Liver (tissue), 9 donors: ENCODE data around the gene PGGHG. TPM values are rescaled to one million over a fixed set of nuclear protein-coding genes. Genes with fewer than 3 reads are reported as not detected.

Source experiments
- DNase-seq: peaks from one replicate; pipeline ENCODE4 v3.0.0-alpha.2; 2017; ENCODE audit warnings: low spot score
- H3K27ac ChIP-seq, 2 donors: one replicate each; pipeline ENCODE4 v1.7.0; 2013; ENCODE audit warnings: inconsistent platforms in 2 of 2, low read length in 2 of 2, control low read depth in 1 of 2, low read depth in 1 of 2, mild to moderate bottlenecking in 1 of 2
- H3K27me3 ChIP-seq, 4 donors: one replicate each; pipeline versions ENCODE4 v1.6.1 to v1.7.0; 2013; ENCODE audit warnings: low read length in 3 of 4, inconsistent platforms in 1 of 4, mild to moderate bottlenecking in 1 of 4, moderate library complexity in 1 of 4; ENCODE audit not compliant: control insufficient read depth in 4 of 4, insufficient read depth in 4 of 4
- H3K36me3 ChIP-seq, 4 donors: one replicate each; pipeline versions ENCODE4 v1.6.1 to v1.7.0; 2013; ENCODE audit warnings: low read length in 3 of 4, mild to moderate bottlenecking in 3 of 4, low read depth in 1 of 4, moderate library complexity in 1 of 4; ENCODE audit not compliant: control insufficient read depth in 4 of 4, insufficient read depth in 3 of 4
- H3K4me1 ChIP-seq, 4 donors: one replicate each; pipeline versions ENCODE4 v1.6.1 to v1.7.0; 2013; ENCODE audit warnings: low read length in 3 of 4, mild to moderate bottlenecking in 3 of 4, moderate library complexity in 1 of 4; ENCODE audit not compliant: control insufficient read depth in 4 of 4, insufficient read depth in 4 of 4
- H3K4me3 ChIP-seq, 3 donors: one replicate each; pipeline versions ENCODE4 v1.6.1 to v1.7.0; 2013; ENCODE audit warnings: low read length in 3 of 3, control low read depth in 1 of 3, low read depth in 1 of 3, mild to moderate bottlenecking in 1 of 3
- H3K9ac ChIP-seq, 2 donors: one replicate each; pipeline ENCODE4 v1.7.0; 2013; ENCODE audit warnings: low read length in 2 of 2, mild to moderate bottlenecking in 2 of 2, moderate library complexity in 2 of 2, control low read depth in 1 of 2, low read depth in 1 of 2
- H3K9me3 ChIP-seq, 4 donors: one replicate each; pipeline versions ENCODE4 v1.6.1 to v1.7.0; 2013; ENCODE audit warnings: low read length in 3 of 4; ENCODE audit not compliant: control insufficient read depth in 4 of 4
- EGR1 ChIP-seq, 2 donors: IDR thresholded peaks; 2 replicates each; pipeline ENCODE4 v1.6.1; 2016 to 2018; ENCODE audit warnings: antibody characterized with exemption in 2 of 2, low read depth in 2 of 2
- FOXA1 ChIP-seq: IDR thresholded peaks from 2 replicates; pipeline ENCODE4 v1.6.1; 2016; ENCODE audit warnings: antibody characterized with exemption
- FOXA2 ChIP-seq: IDR thresholded peaks from 2 replicates; pipeline ENCODE4 v1.6.1; 2016; ENCODE audit warnings: antibody characterized with exemption
- GABPA ChIP-seq, 2 donors: IDR thresholded peaks in 1 of 2; conservative IDR thresholded peaks in 1 of 2; 2 replicates each; pipeline ENCODE4 v1.6.1; 2016; ENCODE audit warnings: antibody characterized with exemption in 2 of 2, mild to moderate bottlenecking in 1 of 2, moderate library complexity in 1 of 2
- HNF4G ChIP-seq: IDR thresholded peaks from 2 replicates; pipeline ENCODE4 v1.6.1; 2016; ENCODE audit warnings: antibody characterized with exemption
- NR2F2 ChIP-seq: IDR thresholded peaks from 2 replicates; pipeline ENCODE4 v1.6.1; 2016; ENCODE audit warnings: antibody characterized with exemption
- RAD21 ChIP-seq, 2 donors: IDR thresholded peaks; 2 replicates each; pipeline ENCODE4 v1.6.1; 2016; ENCODE audit warnings: antibody characterized with exemption in 2 of 2, mild to moderate bottlenecking in 2 of 2
- RXRA ChIP-seq, 2 donors: IDR thresholded peaks; 2 replicates each; pipeline ENCODE4 v1.6.1; 2017 to 2018; ENCODE audit warnings: antibody characterized with exemption in 2 of 2, mild to moderate bottlenecking in 1 of 2
- SP1 ChIP-seq: IDR thresholded peaks from 2 replicates; pipeline ENCODE4 v1.6.1; 2018; ENCODE audit warnings: antibody characterized with exemption, mild to moderate bottlenecking
- TAF1 ChIP-seq: conservative IDR thresholded peaks from 2 replicates; pipeline ENCODE4 v1.6.1; 2016; ENCODE audit warnings: antibody characterized with exemption, mild to moderate bottlenecking
- YY1 ChIP-seq: IDR thresholded peaks from 2 replicates; pipeline ENCODE4 v1.6.1; 2016; ENCODE audit warnings: antibody characterized with exemption, mild to moderate bottlenecking
- WGBS: extraction: QIAGEN DNeasy Blood & Tissue Kit; methylation state at CpG from one replicate; pipeline ENCODE4 v1.1.7; 2013; 5-methylcytosine and 5-hydroxymethylcytosine counted together
- polyA plus RNA-seq, 2 donors: library from polyadenylated mRNA; stranded (reverse) in 1 of 2; unstranded in 1 of 2; fragments of 200-250 nt in 1 of 2; fragments of >200 nt in 1 of 2; fragmentation: Nextera tagmentation in 1 of 2; extraction: Ambion mirVana in 1 of 2; gene quantifications; one replicate each; pipeline versions ENCODE4 v1.2.1 to v1.2.3, GENCODE V29; 2013 to 2015
- total RNA-seq, 2 donors: library from RNA; depleted of rRNA; stranded (reverse); fragments of >200 nt; gene quantifications; one replicate each; pipeline ENCODE4 v1.2.3, GENCODE V29; 2014
- TF ChIP-seq, protein P1 (sequence below): IDR thresholded peaks from 2 replicates; pipeline ENCODE4 v1.6.1; 2016; ENCODE audit warnings: antibody characterized with exemption
- TF ChIP-seq, protein P2 (sequence below): IDR thresholded peaks from 2 replicates; pipeline ENCODE4 v1.6.1; 2016; ENCODE audit warnings: antibody characterized with exemption
- TF ChIP-seq, protein P3 (sequence below): fragments of 150-350 bp; IDR thresholded peaks from 2 replicates; pipeline ENCODE4 v1.5.1; 2017; ENCODE audit warnings: improper control_type of control experiment, low read depth, low read length; ENCODE audit not compliant: missing input control
- TF ChIP-seq, protein P4 (sequence below): IDR thresholded peaks from 2 replicates; pipeline ENCODE4 v1.6.1; 2016; ENCODE audit warnings: antibody characterized with exemption, mild to moderate bottlenecking
- TF ChIP-seq, protein P5 (sequence below): IDR thresholded peaks from 2 replicates; pipeline ENCODE4 v1.6.1; 2016; ENCODE audit warnings: antibody characterized with exemption
- donor health status: healthy.
- donor health status: healthy.
- donor health status: healthy.
- donor health status: healthy.
- donor health status: healthy.

The PGGHG gene
- total and polyA plus RNA-seq, 4 donors, result 1.3 to 11.4 (median 7.5) TPM

DNA sequence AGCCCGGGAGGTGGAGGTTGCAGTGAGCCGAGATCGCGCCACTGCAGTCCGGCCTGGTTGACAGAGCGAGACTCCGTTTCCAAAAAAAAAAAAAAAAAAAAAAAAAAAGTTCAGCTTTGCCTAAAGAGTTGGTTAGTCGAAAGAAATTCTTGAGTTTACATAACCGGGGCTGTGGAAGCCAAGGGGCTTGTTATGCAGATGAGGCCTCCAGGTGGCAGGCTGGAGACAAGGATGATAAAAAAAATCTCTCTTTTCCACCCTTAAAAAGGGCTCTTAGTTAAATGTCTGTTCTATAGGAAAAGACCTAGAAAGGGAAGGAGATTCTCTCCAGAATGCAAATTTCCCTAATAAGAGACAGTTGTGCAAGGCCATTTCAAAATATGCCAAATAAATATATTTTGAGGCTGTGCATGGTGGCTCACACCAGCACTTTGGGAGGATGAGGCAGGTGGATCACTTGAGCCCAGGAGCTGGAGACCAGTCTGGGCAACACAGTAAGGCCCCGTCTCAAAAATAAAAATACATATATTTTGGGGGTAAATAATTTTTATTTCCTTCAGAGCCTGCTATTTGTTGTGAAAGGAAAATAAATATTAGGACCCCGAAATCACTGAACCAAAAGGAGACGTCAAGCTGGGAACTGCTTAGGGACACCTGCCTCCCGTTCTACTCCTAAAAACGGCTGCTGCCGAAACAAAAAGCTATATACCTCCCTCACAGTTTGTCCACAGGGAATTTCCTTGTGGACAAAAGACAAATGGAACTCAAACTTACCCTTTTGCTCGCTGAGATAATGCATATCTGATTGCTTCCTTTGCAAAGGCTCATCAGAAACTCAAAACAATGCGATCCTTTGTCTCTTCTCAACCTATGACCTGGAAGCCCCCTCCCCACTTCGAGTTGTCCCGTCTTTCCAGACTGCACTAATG is 16.3 kb downstream of the PGGHG start:
- no peak overlapping the region for H3K27ac ChIP-seq
- no peak overlapping the region for H3K4me3 ChIP-seq
- 33% methylated on average over 19 of the region's 19 CpGs for WGBS

DNA sequence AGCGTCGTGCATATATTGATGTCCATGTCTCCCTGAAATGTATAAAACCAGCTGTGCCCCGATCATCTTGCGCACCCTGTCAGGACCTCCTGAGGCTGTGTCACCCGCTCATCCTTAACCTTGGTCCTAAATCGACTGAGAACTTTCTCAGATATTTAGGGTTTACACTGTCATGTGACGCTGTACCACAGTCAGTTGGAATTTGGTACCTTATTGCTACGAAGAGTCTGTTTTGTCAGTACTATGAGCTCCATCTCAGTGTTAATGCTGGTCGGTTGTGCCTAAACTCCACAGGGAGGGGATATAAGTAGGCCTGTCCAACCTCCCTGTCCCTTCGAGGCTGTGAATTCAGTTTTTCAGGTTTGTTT is 16.9 kb downstream of the PGGHG start:
- no peaks in the 10 kb centered on the region for H3K9me3 ChIP-seq
- DNase-seq, result no peak
- no peak overlapping the region for H3K4me3 ChIP-seq
- TF ChIP-seq, protein P1, sequence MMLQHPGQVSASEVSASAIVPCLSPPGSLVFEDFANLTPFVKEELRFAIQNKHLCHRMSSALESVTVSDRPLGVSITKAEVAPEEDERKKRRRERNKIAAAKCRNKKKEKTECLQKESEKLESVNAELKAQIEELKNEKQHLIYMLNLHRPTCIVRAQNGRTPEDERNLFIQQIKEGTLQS, result no peak
- TF ChIP-seq FOXA1 (no peak), RXRA (IDR thresholded peaks at IDR 0.05) (no peak), SP1 (no peak), HNF4G (no peak), RAD21 (IDR thresholded peaks at IDR 0.05) (no peak), GABPA (IDR thresholded peaks at IDR 0.05 in 1 of 2, conservative IDR thresholded peaks at IDR 0.05 in 1 of 2) (no peak), NR2F2 (no peak), TAF1 (no peak), YY1 (no peak), EGR1 (IDR thresholded peaks at IDR 0.05; ENCODE audit: low read depth in 2 of 2) (no peak), FOXA2 (no peak)
- TF ChIP-seq, protein P2, sequence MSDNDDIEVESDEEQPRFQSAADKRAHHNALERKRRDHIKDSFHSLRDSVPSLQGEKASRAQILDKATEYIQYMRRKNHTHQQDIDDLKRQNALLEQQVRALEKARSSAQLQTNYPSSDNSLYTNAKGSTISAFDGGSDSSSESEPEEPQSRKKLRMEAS, result no peak
- TF ChIP-seq, protein P3, sequence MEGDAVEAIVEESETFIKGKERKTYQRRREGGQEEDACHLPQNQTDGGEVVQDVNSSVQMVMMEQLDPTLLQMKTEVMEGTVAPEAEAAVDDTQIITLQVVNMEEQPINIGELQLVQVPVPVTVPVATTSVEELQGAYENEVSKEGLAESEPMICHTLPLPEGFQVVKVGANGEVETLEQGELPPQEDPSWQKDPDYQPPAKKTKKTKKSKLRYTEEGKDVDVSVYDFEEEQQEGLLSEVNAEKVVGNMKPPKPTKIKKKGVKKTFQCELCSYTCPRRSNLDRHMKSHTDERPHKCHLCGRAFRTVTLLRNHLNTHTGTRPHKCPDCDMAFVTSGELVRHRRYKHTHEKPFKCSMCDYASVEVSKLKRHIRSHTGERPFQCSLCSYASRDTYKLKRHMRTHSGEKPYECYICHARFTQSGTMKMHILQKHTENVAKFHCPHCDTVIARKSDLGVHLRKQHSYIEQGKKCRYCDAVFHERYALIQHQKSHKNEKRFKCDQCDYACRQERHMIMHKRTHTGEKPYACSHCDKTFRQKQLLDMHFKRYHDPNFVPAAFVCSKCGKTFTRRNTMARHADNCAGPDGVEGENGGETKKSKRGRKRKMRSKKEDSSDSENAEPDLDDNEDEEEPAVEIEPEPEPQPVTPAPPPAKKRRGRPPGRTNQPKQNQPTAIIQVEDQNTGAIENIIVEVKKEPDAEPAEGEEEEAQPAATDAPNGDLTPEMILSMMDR, result no peak
- TF ChIP-seq, protein P4, sequence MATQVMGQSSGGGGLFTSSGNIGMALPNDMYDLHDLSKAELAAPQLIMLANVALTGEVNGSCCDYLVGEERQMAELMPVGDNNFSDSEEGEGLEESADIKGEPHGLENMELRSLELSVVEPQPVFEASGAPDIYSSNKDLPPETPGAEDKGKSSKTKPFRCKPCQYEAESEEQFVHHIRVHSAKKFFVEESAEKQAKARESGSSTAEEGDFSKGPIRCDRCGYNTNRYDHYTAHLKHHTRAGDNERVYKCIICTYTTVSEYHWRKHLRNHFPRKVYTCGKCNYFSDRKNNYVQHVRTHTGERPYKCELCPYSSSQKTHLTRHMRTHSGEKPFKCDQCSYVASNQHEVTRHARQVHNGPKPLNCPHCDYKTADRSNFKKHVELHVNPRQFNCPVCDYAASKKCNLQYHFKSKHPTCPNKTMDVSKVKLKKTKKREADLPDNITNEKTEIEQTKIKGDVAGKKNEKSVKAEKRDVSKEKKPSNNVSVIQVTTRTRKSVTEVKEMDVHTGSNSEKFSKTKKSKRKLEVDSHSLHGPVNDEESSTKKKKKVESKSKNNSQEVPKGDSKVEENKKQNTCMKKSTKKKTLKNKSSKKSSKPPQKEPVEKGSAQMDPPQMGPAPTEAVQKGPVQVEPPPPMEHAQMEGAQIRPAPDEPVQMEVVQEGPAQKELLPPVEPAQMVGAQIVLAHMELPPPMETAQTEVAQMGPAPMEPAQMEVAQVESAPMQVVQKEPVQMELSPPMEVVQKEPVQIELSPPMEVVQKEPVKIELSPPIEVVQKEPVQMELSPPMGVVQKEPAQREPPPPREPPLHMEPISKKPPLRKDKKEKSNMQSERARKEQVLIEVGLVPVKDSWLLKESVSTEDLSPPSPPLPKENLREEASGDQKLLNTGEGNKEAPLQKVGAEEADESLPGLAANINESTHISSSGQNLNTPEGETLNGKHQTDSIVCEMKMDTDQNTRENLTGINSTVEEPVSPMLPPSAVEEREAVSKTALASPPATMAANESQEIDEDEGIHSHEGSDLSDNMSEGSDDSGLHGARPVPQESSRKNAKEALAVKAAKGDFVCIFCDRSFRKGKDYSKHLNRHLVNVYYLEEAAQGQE, result no peak
- TF ChIP-seq, protein P5, sequence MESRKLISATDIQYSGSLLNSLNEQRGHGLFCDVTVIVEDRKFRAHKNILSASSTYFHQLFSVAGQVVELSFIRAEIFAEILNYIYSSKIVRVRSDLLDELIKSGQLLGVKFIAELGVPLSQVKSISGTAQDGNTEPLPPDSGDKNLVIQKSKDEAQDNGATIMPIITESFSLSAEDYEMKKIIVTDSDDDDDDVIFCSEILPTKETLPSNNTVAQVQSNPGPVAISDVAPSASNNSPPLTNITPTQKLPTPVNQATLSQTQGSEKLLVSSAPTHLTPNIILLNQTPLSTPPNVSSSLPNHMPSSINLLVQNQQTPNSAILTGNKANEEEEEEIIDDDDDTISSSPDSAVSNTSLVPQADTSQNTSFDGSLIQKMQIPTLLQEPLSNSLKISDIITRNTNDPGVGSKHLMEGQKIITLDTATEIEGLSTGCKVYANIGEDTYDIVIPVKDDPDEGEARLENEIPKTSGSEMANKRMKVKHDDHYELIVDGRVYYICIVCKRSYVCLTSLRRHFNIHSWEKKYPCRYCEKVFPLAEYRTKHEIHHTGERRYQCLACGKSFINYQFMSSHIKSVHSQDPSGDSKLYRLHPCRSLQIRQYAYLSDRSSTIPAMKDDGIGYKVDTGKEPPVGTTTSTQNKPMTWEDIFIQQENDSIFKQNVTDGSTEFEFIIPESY, result no peak
- H3K27ac ChIP-seq, result no peak overlapping the region
- no peaks in the 10 kb centered on the region for H3K36me3 ChIP-seq
- H3K27me3 ChIP-seq, result no peaks in the 10 kb centered on the region
- H3K4me1 ChIP-seq, result peaks cover 3 to 15% (median 9%) of the 10 kb centered on the region in 4 donors
- WGBS, result 92% methylated on average over 10 of the region's 10 CpGs
- no peak overlapping the region for H3K9ac ChIP-seq

More for the DNA sequence above, 16.3 kb downstream of the PGGHG start:
- TF ChIP-seq RXRA (IDR thresholded peaks at IDR 0.05) (peak in 1 of 2 donors; percentile 11), SP1 (peak; percentile 31), YY1 (no peak), FOXA2 (no peak), GABPA (IDR thresholded peaks at IDR 0.05 in 1 of 2, conservative IDR thresholded peaks at IDR 0.05 in 1 of 2) (no peak), RAD21 (IDR thresholded peaks at IDR 0.05) (peak; percentile 83 to 84)
- TF ChIP-seq, protein P1, result no peak
- TF ChIP-seq, protein P3, result peak; percentile 84
- no peaks in the 10 kb centered on the region for H3K27me3 ChIP-seq
- H3K36me3 ChIP-seq, result no peaks in the 10 kb centered on the region
- no peaks in the 10 kb centered on the region for H3K9me3 ChIP-seq
- DNase-seq, result no peak
- no peak overlapping the region for H3K9ac ChIP-seq
- H3K4me1 ChIP-seq, result peaks cover 3 to 15% (median 9%) of the 10 kb centered on the region in 4 donors
